HG03439 (cell line): ENCODE results near the gene MRPL1.
A peak's percentile ranks its signal among the peaks of the same experiment; 100 is the strongest.

Experiments used
- ATAC-seq: cut with Tn5 transposase; IDR thresholded peaks from one replicate; pipeline ENCODE4 v1.9.1; 2021; ENCODE audit warnings: mild to moderate bottlenecking, moderate library complexity; ENCODE audit not compliant: unreplicated experiment

Gene MRPL1

DNA sequence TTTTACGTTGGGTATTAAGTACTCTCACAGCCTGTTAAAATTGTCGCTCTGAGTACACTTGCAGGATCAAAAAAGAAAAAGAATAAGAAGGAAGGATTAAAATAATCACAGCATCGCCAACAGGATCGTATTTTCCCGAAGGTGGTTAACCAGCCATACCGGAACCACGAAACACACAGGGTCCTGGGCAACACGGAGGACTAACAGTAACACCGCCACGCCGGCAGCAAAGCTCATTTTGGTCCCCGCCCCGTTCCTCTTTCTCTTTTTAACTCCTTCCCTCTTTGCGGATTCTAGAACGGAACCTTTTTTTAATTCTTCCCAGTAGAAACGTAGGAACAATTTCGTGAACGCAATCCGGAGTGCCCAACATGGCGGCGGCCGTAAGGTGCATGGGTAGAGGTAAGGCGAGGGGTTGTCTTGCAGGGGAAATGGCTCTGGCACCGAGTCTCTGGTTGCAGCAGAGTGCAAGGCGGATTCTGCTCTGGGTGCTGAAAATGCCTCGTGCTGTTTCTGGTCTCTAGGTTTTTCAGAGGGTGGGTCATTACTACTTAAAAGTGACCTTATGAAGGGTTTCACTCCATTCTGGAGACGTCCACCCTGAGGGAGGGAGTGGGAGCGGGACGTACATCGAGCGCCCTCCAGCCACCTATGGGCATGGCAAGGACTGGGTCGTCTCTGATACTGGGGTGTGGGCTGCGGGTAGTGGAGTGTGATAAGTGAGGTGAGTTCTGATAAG lies at the start of gene MRPL1:
MRPL1 (plus strand) TSS at position 353 of the 739 bp plus-strand sequence; CDS start at position 372, 19 bp downstream.
- ATAC-seq = peak; percentile 86

DNA sequence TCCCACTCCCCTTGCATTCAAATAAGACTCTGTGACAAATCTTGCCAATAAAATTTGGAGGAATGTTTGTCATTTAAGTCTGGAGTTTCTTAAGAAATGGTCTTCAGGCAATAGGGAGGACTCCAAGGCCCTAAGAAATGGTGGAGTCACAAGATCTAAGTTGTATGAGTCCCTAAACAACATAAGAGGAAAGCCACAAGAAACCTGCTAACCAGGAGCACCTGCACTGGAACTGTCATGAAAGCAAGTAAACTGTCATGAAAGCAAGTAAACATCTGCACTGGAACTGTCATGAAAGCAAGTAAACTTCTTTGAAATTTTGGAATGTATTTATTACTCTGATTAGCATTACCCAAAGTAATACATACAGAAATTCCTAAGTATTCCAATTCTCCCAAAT lies 47.0 kb upstream of the MRPL1 start:
- no peak for ATAC-seq

DNA sequence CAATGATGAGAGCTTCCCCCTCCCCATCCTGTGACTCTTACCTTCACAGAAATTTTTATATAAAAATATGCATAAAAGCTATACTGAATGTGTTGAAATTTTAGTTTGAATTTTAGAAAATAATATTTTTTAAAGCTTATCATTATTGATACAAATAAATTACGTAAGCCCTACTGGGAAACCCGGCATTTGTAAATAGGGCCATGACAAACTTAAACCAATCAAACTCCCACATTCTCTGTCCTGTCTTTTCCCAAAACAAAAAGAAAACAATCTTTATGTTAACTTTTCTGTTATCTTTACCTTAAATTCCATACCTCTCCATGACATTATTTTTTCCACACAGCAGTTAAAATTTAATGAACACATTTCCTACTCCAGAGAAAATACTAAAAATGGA lies 46.1 kb upstream of the MRPL1 start:
- ATAC-seq = no peak

DNA sequence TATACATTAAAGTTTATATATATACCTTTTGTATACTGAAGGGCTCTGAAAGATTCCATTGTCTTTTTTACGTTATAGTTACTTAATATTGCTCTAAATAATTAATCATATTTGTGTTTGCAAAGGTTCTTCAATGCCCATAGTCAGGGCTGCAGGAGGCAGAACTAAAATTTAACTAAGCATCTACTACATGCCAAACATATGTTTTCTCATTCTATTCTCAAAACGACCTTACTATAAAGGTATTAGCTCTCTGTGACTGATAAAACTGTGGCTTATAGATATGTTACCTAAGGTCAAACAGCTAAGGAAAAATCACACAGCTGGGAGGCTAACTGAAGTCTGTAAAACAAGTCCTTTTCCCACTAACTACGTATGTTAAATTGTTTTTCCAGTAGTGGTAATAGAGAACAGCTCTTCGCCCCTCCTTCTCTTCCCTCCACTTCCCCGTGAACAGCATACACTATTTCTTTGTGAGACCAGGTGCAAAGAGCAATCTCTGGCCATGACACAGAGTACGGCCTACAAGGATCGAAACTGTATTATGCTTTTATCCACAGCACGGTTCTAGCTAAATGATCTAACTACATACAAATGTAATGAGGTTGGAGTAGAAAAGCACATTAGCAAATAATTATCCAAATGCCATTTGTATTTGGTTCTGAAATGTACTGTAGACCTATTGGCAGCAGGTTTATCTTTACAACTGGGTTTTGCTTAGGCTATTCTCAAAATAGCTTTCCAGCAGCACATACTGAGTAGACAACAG lies 45.1 kb upstream of the MRPL1 start:
- ATAC-seq = no peak

DNA sequence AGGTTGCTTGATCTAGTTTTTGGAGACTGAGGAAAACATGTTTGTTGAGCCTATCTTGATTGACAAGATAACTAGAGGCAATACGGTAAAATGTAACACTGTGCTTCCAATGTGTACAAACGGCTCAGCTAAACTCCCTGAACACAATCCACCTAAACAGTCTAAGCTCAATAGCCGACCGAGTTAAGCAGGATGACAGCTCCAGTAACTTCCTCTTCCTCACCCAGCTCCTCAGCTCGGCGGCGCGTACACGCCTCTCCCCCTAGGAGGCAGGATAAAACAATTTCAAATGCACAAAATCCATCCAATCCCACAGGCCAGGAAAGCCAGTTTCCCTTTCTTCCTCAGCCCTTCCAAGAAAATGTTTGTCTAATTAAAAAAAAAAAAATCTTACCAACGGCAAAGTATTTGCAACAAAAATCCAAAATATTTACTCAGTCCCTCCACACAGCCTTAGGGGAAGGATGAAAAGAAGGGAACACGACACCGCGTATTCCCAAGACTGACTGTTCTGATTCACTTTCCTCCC lies 44.5 kb upstream of the MRPL1 start:
- no peak for ATAC-seq

DNA sequence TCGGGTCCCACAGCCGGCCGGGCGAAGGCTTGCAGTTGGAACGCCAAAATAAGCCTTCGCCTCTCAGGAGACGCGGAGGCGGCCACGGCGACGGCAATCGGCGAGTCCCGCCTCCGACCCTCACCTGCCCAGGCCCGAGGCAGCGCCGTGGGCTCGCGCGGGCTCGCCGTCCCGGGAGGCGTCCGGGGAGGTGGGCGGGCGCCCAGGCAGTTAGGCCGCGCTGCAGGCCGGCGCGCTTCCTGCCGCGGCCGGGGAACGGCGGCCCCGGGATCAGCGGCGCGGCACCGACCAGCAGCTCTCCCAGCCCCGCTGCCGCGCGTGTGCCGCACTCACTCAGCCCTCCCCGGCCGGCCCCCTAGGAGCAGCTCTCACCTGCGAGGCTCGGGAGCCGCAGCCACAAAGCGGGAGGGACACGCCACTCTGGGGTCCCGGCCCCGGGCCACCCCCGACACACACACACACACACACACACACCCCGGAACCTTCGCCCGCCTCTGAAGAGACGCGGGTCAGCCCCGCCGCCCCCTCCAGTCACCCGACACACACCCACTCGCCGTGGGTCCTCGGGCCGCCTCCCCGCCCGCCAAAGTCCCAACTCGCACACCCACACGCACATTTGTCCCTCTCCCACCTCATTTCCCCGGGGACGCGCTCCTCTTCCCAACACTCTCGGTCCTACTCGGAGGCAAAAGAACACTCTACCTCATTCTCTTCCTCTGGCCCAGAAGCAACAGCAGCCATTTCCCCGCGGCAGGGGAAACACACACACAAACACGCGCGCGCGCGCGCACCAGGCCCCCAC lies 43.8 kb upstream of the MRPL1 start, which contains the start of gene CNOT6L:
CNOT6L (minus strand) TSS at position 767 of the 802 bp plus-strand sequence; CDS start at position 707, 60 bp downstream.
- ATAC-seq = peak; percentile 30

DNA sequence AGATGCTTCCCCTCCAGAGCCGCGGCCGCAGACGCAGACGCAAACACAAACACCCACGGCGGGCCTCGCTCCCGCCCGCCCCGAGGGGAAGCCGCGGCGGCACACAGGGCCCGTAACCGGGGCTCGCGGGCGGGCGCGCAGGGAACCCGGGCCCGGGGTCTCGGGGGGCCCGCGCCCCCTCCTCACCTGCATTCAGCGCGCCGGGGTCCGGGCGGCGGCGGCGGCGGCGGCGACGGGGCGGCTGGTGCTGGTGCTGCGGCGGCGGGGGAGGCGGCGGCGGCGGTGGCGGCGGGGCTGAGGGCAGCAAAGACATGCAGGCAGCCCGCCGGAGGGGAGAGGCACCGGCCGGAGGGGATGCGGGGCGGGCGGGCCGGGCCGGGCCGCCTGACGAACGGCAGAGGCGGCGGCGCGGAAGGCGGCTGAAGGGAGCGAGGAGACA lies 43.2 kb upstream of the MRPL1 start:
- ATAC-seq = peak; percentile 14

DNA sequence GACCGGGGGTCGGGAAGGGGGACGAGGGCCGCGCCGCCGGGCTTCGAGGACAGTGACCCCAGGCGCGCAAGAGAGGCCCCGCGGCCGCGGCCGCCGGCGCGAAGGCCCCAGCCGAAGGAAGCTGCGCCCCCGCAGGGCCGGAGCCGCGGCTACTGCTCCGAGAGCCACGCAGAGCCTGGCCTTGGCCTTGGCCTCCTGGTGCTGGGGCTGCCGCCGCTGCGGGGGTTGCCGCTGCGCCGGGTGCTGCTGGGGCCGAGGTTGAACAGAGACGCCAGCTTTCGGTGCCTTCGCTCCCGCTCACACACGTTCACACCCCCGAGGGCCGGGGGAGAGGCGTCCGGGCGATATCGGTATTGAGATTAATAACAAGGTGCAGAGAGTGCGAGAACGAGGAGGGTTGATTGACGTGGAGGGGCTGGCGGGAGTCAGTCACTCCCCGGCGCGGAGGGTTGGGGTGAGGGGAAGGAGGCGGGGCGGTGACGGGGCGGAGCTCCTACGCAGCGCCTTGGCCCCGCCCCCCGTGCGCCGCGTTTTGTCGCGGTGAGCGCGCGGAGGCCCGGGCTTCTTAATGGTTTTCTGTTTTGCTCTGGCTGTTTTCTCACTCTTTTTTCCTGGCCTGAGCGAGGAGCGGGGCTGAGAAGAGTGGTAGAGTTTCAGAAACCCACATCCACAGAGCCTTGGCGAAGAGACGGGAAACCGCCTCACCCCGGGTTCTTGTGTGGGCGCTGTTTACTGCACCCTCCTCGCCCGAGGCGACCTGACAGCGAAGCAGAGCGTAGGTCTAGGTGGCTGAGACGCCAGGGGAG lies 42.6 kb upstream of the MRPL1 start:
- ATAC-seq = peak; percentile 75

DNA sequence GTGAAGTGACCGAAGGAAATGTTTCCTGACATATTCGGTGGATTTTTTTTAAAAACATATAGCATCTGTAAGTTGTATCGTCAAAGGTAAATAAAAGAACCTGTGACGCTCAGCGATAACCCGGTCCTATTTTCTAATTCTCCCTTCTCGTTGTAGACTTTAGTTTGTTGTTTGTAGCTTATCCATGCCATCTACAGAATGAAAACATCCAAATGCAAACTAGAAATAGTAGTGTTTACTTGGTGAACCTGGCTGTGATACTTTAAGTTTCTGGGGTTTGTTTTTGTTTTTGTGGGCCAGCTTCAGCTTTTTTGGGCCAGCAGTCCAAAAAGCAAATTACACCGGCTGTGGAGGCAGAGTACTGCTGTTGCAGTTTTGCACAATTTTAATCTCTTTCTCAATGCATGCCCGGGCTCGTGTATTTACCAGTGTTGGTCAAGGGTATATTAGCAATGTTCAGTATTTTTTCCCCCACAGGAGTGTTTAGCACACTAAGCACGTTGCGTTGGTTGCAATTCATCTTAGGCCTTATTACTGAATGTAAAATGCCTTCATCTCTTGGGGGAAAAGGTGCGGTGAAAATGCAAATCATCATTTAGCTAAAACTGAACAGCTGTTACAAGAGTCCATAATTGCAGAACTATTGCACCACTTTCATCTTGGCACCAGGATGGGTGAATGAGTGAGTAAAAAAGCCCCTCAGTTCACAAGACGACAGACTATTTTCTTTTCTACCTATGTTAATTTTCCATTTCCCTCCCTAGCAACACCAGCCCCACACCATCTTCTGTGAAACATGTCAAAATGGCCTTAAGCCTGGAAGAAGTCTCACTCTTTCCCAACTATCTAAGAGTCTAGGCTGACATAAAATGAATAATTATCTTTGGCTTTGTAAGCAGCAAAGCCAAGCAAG lies 41.7 kb upstream of the MRPL1 start:
- ATAC-seq = no peak

DNA sequence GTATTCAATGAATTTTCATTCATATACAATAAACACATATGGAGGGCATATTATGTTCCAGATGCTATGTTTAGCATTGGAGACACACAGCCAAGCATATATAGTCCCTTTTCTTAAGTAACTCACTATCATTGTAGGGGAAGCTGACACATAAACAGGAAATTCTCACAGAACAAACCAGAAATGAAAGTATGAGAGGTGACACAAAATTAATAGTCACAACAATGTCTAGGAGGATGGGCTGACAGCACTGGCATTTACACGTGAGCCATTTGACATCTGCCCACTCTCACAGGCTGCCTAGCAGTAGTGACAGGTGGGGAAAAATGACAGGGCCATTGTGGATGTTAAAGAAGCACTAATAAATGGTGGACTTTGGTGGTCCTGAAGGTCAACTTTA lies 40.9 kb upstream of the MRPL1 start:
- no peak for ATAC-seq

DNA sequence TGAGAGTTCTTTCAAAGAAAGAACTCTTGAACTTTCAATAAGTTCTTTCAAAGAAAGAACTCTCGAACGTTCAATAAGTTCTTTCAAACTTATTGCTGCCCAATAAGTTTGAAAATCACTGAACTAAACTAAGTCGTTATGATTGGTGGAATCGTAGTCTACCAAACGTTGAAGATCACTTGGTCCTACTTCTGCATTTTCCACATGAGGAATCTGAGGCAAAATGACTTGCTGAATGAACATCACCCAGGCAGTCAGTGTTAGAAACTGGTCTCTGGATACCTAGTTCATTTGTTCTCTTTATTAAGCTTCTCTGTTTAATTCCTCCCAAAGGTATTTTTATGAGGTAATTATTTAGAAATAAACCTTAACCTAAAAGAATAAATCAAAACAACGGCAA lies 36.4 kb upstream of the MRPL1 start:
- ATAC-seq = no peak

DNA sequence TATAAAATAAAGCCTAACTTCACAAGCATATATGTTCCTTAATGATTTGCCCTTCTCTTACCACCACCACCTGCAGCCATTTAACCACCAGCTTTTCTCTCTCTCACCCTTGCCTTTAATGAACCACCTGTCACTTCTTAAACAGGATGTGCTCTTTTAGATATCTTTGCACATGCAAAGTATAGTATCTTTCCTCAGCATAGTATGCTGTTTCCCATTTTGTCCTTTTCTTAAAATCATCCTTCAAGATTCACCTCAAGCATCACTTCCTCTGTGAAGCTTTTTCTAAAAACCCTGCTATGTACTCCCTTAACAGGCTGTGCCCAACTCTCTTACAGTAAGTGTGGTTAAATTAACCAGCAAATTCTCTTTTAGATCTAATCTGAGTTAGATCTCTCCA lies 35.3 kb upstream of the MRPL1 start:
- ATAC-seq = peak; percentile 67

DNA sequence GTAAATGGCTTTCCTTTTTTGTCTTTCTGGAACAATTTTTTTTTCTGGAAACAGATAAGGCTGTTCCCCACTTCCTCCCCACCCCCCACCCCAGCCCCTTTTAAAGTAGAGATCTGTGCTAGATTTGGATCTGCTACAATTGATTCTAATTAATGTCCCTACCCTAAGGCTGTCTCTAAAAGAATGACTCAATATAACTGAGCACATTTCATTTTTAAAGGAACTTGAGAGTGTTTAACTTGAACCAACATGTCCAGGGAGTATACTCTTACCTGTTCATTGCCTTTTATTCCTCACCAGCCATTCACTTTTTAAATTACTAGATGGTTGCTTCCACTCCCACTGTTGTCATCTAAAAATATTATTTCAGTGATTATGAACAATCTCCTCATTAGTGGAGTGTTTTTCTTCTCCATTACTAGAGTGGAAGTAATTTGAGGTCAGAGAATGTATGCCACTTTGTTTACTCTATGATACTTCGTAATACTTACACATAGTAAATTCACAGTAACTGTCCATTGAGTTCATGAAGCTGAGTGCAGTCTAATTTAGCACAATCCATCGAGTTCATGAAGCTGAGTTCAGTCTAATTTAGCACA lies 29.4 kb upstream of the MRPL1 start:
- ATAC-seq = no peak

DNA sequence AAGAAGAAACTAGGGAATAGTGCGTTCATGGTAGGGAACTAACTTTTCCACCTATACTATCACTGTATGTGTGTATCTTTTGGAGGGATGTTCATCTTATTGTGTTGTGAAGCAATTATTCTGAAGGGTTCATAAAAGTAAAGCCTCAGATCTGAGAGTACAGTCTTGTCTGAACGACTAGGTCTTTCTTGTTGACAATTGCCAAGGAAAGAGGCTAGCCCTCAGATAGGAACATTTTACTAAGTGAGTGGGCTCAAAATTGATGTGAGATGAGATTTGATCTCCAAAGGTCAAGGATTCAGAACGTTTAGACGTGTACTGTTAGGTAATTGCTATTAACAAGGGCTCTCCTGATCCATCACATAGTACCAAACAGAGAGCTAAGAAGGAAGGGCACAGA lies 28.2 kb upstream of the MRPL1 start:
- ATAC-seq = no peak

DNA sequence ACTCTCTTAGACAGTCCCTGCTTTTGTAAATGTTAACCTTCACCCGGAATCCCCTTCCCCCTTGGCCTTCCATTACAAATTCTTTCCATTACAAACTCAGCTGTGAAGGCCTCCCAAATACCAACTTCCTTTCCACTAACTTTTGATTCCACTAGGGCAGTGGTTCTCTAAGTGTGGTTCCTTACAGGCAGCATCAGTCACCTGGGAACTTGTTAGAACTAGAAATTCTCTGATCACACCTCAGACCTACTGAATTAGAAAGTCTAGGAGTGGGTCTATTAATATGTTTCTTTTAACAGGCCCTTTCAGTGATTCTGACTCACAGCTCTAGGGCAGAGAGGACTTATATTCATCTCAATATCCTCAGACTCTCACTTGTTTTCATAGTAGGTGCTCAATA lies 19.0 kb upstream of the MRPL1 start:
- ATAC-seq = no peak

DNA sequence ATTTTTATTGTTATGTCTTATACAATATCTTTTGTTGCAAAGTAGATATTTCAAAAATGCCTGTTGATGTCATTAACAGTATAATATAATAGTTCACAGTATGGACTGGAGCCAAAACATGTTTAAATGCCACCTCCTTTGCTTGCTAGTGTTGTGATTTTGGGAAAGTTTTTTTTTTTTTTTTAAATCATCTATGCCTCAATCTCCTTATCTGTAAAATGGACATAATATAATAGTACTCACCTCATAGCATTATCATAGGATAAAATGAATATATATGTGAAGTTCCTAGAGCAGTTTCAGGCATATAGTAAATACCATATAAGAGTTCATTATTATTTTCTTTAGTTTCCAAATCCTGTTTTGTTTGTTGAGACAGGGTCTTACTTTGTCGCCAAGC lies 18.3 kb upstream of the MRPL1 start:
- ATAC-seq = no peak

DNA sequence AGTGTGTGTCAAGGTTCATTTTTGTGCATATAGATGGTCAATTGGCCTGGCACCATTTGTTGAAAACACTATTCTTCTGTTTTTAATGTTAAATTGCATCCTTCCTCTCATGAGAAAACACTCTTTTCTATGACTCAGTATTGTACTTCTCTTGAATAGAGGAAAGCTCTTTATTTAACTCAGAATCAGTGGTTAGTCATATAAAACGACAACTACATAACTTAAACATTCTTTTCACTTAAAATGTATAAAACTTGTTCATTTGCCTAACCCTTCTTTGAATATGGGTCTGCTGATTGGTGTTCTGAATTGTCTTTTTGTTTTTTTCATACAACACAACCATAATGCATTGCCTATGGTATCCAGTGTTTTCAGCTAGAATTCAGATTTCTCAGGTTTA lies 17.2 kb upstream of the MRPL1 start:
- no peak for ATAC-seq

DNA sequence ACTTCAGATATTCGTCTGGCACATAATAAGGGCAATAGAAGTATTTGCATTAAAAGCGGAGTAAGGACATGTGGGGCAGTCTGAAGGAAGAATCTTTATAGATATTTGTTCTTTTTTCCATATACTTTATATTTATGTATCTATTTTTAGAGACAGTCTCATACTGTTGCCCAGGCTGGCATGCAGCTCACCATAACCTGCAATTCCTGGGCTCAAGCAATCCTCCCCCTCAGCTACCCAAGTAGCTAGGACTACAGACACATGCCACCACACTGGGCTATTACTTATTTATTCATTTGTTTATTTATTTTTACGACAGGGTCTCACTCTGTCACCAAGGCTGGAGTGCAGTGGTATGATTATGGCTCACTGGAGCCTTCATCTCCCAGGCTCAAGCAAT lies 16.7 kb upstream of the MRPL1 start:
- ATAC-seq = no peak

DNA sequence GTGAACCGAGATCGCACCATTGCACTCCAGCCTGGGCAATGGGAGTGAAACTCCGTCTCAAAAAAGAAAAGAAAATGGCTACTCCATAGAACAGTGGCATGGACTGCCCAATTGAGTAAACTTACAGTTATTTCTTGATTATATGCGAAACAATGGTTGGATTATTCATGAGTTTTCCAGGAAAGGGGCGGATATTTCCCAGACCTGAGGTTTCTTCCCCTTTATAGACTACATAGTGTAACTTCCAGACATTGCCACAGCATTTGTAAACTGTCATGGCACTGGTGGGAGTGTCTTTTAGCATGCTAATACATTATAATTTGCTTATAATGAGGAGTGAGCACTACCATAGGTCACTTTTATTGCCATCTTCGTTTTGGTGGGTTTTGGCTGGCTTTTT lies 14.1 kb upstream of the MRPL1 start:
- ATAC-seq = no peak
